Cardiac fibroblast (primary cell): ENCODE data around the gene DEGS2.

ENCODE experiments used
- DNase-seq, 2 donors: peaks; one replicate each; pipeline versions ENCODE4 v3.0.0 to v3.0.0-alpha.2; 2010; ENCODE audit warnings: low read depth in 2 of 2
- H3K4me3 ChIP-seq, 2 donors: replicated peaks in 1 of 2; 1 replicate in 1 of 2; 2 replicates in 1 of 2; pipeline ENCODE4 v1.5.1; 2011; ENCODE audit warnings: low read depth in 2 of 2, low read length in 2 of 2, mild to moderate bottlenecking in 2 of 2, moderate library complexity in 1 of 2
- CTCF ChIP-seq: IDR thresholded peaks from one replicate; pipeline ENCODE4 v1.5.1; 2011; ENCODE audit warnings: low read depth, mild to moderate bottlenecking, low read length, inconsistent platforms

The DEGS2 gene

GRCh38 chr14:100200311-100200710 is 40.9 kb upstream of the DEGS2 start:
- H3K4me3 ChIP-seq: no peak overlapping the region
- no peak for DNase-seq
- TF ChIP-seq CTCF: no peak

GRCh38 chr14:100199240-100199860 is 39.9 kb upstream of the DEGS2 start:
- DNase-seq: no peak

DNA sequence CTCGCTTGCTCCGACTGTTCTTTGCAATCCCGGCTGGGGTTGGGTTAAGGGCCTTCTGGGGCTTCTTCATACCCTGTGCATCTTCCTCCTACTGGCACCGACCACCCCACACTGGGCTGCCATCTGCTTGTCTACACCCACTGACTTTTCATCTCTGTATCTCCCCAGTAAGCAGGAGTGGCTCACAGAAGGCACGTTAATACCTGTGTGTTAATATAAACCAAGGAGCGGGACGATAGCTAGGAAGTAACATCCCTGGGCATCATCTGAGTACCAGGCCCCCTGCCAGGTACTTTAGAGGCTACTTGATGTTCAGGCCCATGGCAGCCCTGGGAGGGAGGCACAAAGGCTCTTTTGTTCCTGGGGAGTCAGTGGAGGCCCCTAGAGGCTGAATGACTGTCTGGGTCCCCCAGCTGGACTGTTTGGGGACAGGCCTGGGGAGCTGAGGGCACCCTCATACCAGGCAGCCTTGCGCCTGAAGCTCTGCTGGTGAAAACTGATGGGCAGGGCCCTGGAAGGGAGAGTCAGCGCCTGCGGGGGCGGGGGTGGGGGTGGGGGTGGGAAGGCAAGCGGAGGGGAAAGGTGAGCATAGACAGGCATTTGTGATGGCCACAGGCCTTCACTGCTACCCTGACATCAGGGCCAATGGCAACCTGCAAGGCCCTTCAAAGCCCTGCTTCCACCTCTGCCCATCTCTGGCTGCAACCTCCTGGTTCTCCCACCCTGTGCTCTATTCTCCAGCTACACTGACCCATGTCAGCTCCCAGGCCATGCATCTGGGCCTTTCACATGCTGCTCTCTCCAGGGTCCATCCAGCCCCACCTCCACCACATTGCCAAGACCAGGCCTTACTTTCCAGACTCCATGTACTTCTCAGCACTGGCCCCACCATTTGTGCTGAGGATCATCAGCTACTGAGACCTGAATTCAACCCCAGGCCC is 34.2 kb upstream of the DEGS2 start:
- TF ChIP-seq CTCF: no peak
- DNase-seq: no peak
- H3K4me3 ChIP-seq: peak overlapping the region; percentile 49

More at GRCh38 chr14:100199240-100199860, 39.9 kb upstream of the DEGS2 start:
- no peak overlapping the region for H3K4me3 ChIP-seq
- no peak for TF ChIP-seq CTCF

GRCh38 chr14:100192672-100193416 is 33.4 kb upstream of the DEGS2 start:
- peak overlapping the region; percentile 49 for H3K4me3 ChIP-seq
- peak; percentile 82 for TF ChIP-seq CTCF
- DNase-seq: peak; percentile 96 to 98

GRCh38 chr14:100192250-100192671 is 32.8 kb upstream of the DEGS2 start:
- no peak for DNase-seq
- TF ChIP-seq CTCF: no peak
- peak overlapping the region; percentile 31 to 49 for H3K4me3 ChIP-seq

GRCh38 chr14:100191584-100192249 is 32.3 kb upstream of the DEGS2 start:
- no peak for TF ChIP-seq CTCF
- H3K4me3 ChIP-seq: no peak overlapping the region
- peak in 1 of 2 donors; percentile 17 for DNase-seq
